CD14-positive monocyte (primary cell): ENCODE measurements around the gene UBAC1. TPM values are rescaled to one million over a fixed set of nuclear protein-coding genes. Genes with fewer than 3 reads are reported as not detected.

ENCODE experiments used
- DNase-seq, 3 donors: peaks; one replicate each; pipeline ENCODE4 v3.0.0-alpha.2; 2011 to 2022
- H2AFZ ChIP-seq: 2 replicates; pipeline ENCODE4 v1.6.0; 2012; ENCODE audit warnings: mild to moderate bottlenecking, low read depth, low read length, inconsistent platforms; ENCODE audit not compliant: insufficient read depth, poor library complexity, severe bottlenecking
- H3K27ac ChIP-seq, 2 donors: 1 replicate in 1 of 2; 2 replicates in 1 of 2; pipeline ENCODE4 v1.5.1; 2012 to 2013; ENCODE audit warnings: low read length in 2 of 2, control low read depth in 1 of 2, inconsistent platforms in 1 of 2, low read depth in 1 of 2, mild to moderate bottlenecking in 1 of 2
- H3K27me3 ChIP-seq, 2 donors: one replicate each; pipeline versions ENCODE4 v1.6.0 to v1.6.1; 2011 to 2013; ENCODE audit warnings: low read length in 2 of 2; ENCODE audit not compliant: control insufficient read depth in 2 of 2, insufficient read depth in 2 of 2
- H3K36me3 ChIP-seq, 2 donors: replicated peaks in 1 of 2; 1 replicate in 1 of 2; 2 replicates in 1 of 2; pipeline versions ENCODE4 v1.5.1 to v1.6.1; 2012 to 2013; ENCODE audit warnings: low read length in 2 of 2, control low read depth in 1 of 2, inconsistent platforms in 1 of 2, mild to moderate bottlenecking in 1 of 2; ENCODE audit not compliant: insufficient read depth in 2 of 2, control insufficient read depth in 1 of 2
- H3K4me1 ChIP-seq, 2 donors: 1 replicate in 1 of 2; 2 replicates in 1 of 2; pipeline versions ENCODE4 v1.5.1 to v1.6.1; 2012 to 2013; ENCODE audit warnings: low read length in 2 of 2, control low read depth in 1 of 2, inconsistent platforms in 1 of 2, mild to moderate bottlenecking in 1 of 2, moderate library complexity in 1 of 2; ENCODE audit not compliant: insufficient read depth in 2 of 2, control insufficient read depth in 1 of 2
- H3K4me2 ChIP-seq: replicated peaks from 2 replicates; pipeline ENCODE3; 2012; ENCODE audit warnings: low read length, moderate library complexity, mild to moderate bottlenecking; ENCODE audit not compliant: poor library complexity, severe bottlenecking; ENCODE audit errors: extremely low read depth
- H3K4me3 ChIP-seq, 3 experiments: fragments of 200-600 bp in 1 of 3; sonication (generic) in 1 of 3; replicated peaks in 1 of 3; 1 replicate in 2 of 3; 2 replicates in 1 of 3; pipeline ENCODE4 v1.5.1; 2011 to 2013; ENCODE audit warnings: low read length in 3 of 3, mild to moderate bottlenecking in 3 of 3, control low read depth in 2 of 3, low read depth in 2 of 3, inconsistent platforms in 1 of 3, moderate library complexity in 1 of 3
- H3K79me2 ChIP-seq: 2 replicates; pipeline ENCODE4 v1.6.0; 2012; ENCODE audit warnings: mild to moderate bottlenecking, control low read depth, inconsistent platforms, low read length, moderate library complexity; ENCODE audit not compliant: insufficient read depth
- H3K9ac ChIP-seq: 2 replicates; pipeline ENCODE4 v1.6.0; 2017; ENCODE audit warnings: low read length, mild to moderate bottlenecking; ENCODE audit not compliant: insufficient read depth, poor library complexity, severe bottlenecking
- H3K9me3 ChIP-seq, 2 donors: replicated peaks in 1 of 2; 1 replicate in 1 of 2; 2 replicates in 1 of 2; pipeline versions ENCODE4 v1.5.1 to v1.6.1; 2012 to 2013; ENCODE audit warnings: low read length in 2 of 2, control low read depth in 1 of 2; ENCODE audit not compliant: control insufficient read depth in 1 of 2, insufficient read depth in 1 of 2
- H4K20me1 ChIP-seq: 2 replicates; pipeline ENCODE4 v1.6.0; 2012; ENCODE audit warnings: mild to moderate bottlenecking, low read length, control low read depth, moderate library complexity; ENCODE audit not compliant: insufficient read depth
- H3K27ac Mint-ChIP-seq, 7 donors: one replicate each; pipeline ENCODE4 v1.8.0; 2020; ENCODE audit warnings: mild to moderate bottlenecking in 7 of 7, mixed read lengths in 7 of 7, moderate library complexity in 6 of 7, inconsistent platforms in 2 of 7
- H3K27me3 Mint-ChIP-seq, 3 donors: one replicate each; pipeline ENCODE4 v1.8.0; 2021 to 2022; ENCODE audit warnings: low read depth in 3 of 3, mild to moderate bottlenecking in 3 of 3, mixed read lengths in 3 of 3, moderate library complexity in 3 of 3, inconsistent platforms in 1 of 3
- H3K36me3 Mint-ChIP-seq, 2 donors: one replicate each; pipeline ENCODE4 v1.8.0; 2020; ENCODE audit warnings: mixed read lengths in 2 of 2, inconsistent platforms in 1 of 2, mild to moderate bottlenecking in 1 of 2
- H3K4me1 Mint-ChIP-seq: one replicate; pipeline ENCODE4 v1.8.0; 2020; ENCODE audit warnings: mild to moderate bottlenecking, mixed read lengths
- H3K4me3 Mint-ChIP-seq, 2 donors: one replicate each; pipeline ENCODE4 v1.8.0; 2020; ENCODE audit warnings: mild to moderate bottlenecking in 2 of 2, mixed read lengths in 2 of 2, moderate library complexity in 1 of 2
- H3K9me3 Mint-ChIP-seq, 7 donors: one replicate each; pipeline ENCODE4 v1.8.0; 2020 to 2022; ENCODE audit warnings: mixed read lengths in 7 of 7, mild to moderate bottlenecking in 6 of 7, moderate library complexity in 6 of 7, inconsistent platforms in 2 of 7
- CTCF ChIP-seq: fragments of 200-600 bp; IDR thresholded peaks from one replicate; pipeline ENCODE4 v1.8.0; 2022; ENCODE audit warnings: antibody characterized with exemption, mild to moderate bottlenecking
- WGBS: methylation state at CpG from one replicate; pipeline ENCODE4 v1.1.5; 2013; ENCODE audit warnings: missing lambda C conversion rate; ENCODE audit not compliant: insufficient coverage; 5-methylcytosine and 5-hydroxymethylcytosine counted together
- intact Hi-C, 2 donors: fragments of 100-400 bp; cut with micrococcal nuclease; formaldehyde crosslinking; loops; one replicate each; pipeline versions ENCODE4 v1.15.0 to v1.15.1; 2023
- polyA plus RNA-seq, 3 donors: library from polyadenylated mRNA; depleted of rRNA in 1 of 3; unstranded in 2 of 3; stranded (reverse) in 1 of 3; fragments of 300-500 nt in 2 of 3; fragments of >200 nt in 1 of 3; fragmentation: Illumina TruSeq in 2 of 3; gene quantifications; 1 replicate in 2 of 3; 2 replicates in 1 of 3; pipeline ENCODE4 v1.2.3, GENCODE V29; 2012 to 2021

Gene UBAC1
- polyA plus RNA-seq, 3 donors, result 35.8 to 63.1 (median 52.5) TPM

GRCh38 chr9:135986605-135987004 is 25.4 kb upstream of the UBAC1 start:
- 97% methylated on average over 13 of the region's 15 CpGs for WGBS
- no peaks in the 10 kb centered on the region for H3K36me3 Mint-ChIP-seq

GRCh38 chr9:135985889-135986288 is 24.7 kb upstream of the UBAC1 start:
- Histone ChIP-seq H3K9ac (no peak overlapping the region), H4K20me1 (no peaks in the 10 kb centered on the region), H3K4me1 (peaks cover 16 to 18% of the 10 kb centered on the region in 2 donors), H3K36me3 (no peaks in the 10 kb centered on the region), H3K27ac (no peak overlapping the region), H2AFZ (no peak overlapping the region), H3K4me2 (no peak overlapping the region), H3K4me3 (no peak overlapping the region), H3K27me3 (peaks cover 0 to 5% of the 10 kb centered on the region in 2 donors), H3K79me2 (no peaks in the 10 kb centered on the region), H3K9me3 (no peaks in the 10 kb centered on the region)
- DNase-seq, result no peak
- Mint-ChIP-seq H3K27ac (no peak overlapping the region), H3K4me3 (no peak overlapping the region), H3K27me3 (peaks cover 6 to 17% (median 6%) of the 10 kb centered on the region in 3 donors), H3K4me1 (peaks cover 12% of the 10 kb centered on the region), H3K36me3 (no peaks in the 10 kb centered on the region), H3K9me3 (peaks cover 0 to 1% (median 0%) of the 10 kb centered on the region in 7 donors)
- no peak for TF ChIP-seq CTCF
- intact Hi-C loops, result no loop called here
- 95% methylated on average over 21 of the region's 21 CpGs for WGBS

More at GRCh38 chr9:135986605-135987004, 25.4 kb upstream of the UBAC1 start:
- Histone ChIP-seq H4K20me1 (no peaks in the 10 kb centered on the region), H3K4me3 (no peak overlapping the region), H3K9me3 (no peaks in the 10 kb centered on the region), H3K27ac (no peak overlapping the region), H3K27me3 (peaks cover 0 to 5% of the 10 kb centered on the region in 2 donors), H3K36me3 (no peaks in the 10 kb centered on the region), H3K4me1 (peaks cover 23 to 25% of the 10 kb centered on the region in 2 donors), H3K79me2 (no peaks in the 10 kb centered on the region), H2AFZ (no peak overlapping the region), H3K4me2 (no peak overlapping the region), H3K9ac (no peak overlapping the region)
- intact Hi-C loops, result no loop called here
- H3K9me3 Mint-ChIP-seq, result peaks cover 0 to 1% (median 0%) of the 10 kb centered on the region in 7 donors
- DNase-seq, result no peak
- no peak for TF ChIP-seq CTCF
- H3K27me3 Mint-ChIP-seq, result peaks cover 6 to 17% (median 6%) of the 10 kb centered on the region in 3 donors
- no peak overlapping the region for H3K27ac Mint-ChIP-seq
- H3K4me3 Mint-ChIP-seq, result no peak overlapping the region
- peaks cover 18% of the 10 kb centered on the region for H3K4me1 Mint-ChIP-seq
